ENCODE data around the gene RTN4RL2. TPM values are rescaled to one million over a fixed set of nuclear protein-coding genes. Genes with fewer than 3 reads are reported as not detected.

Gene RTN4RL2
- total RNA-seq, 1 donor from 2014 or later: 1.3 TPM

- no peak for DNase-seq
- Histone ChIP-seq H3K36me3 (peaks cover 10% of the 10 kb centered on the region), H3K27ac (replicated peaks) (no peak overlapping the region), H3K4me1 (peaks cover 4% of the 10 kb centered on the region), H3K27me3 (ENCODE audit: low read depth) (no peaks in the 10 kb centered on the region), H3K4me3 (no peak overlapping the region), H3K9me3 (replicated peaks) (no peaks in the 10 kb centered on the region)
- intact Hi-C loops (cut with micrococcal nuclease): no loop called here
- TF ChIP-seq, protein P1, sequence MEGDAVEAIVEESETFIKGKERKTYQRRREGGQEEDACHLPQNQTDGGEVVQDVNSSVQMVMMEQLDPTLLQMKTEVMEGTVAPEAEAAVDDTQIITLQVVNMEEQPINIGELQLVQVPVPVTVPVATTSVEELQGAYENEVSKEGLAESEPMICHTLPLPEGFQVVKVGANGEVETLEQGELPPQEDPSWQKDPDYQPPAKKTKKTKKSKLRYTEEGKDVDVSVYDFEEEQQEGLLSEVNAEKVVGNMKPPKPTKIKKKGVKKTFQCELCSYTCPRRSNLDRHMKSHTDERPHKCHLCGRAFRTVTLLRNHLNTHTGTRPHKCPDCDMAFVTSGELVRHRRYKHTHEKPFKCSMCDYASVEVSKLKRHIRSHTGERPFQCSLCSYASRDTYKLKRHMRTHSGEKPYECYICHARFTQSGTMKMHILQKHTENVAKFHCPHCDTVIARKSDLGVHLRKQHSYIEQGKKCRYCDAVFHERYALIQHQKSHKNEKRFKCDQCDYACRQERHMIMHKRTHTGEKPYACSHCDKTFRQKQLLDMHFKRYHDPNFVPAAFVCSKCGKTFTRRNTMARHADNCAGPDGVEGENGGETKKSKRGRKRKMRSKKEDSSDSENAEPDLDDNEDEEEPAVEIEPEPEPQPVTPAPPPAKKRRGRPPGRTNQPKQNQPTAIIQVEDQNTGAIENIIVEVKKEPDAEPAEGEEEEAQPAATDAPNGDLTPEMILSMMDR (IDR thresholded peaks at IDR 0.05; ENCODE audit: borderline replicate concordance): no peak
These were observed 48.2 kb downstream of the RTN4RL2 start for GRCh38 chr11:57508341-57509170.

- Histone ChIP-seq H3K27me3 (ENCODE audit: low read depth) (no peaks in the 10 kb centered on the region), H3K36me3 (peaks cover 6% of the 10 kb centered on the region), H3K4me1 (peaks cover 31% of the 10 kb centered on the region), H3K9me3 (replicated peaks) (no peaks in the 10 kb centered on the region), H3K27ac (replicated peaks) (no peak overlapping the region), H3K4me3 (no peak overlapping the region)
- DNase-seq: no peak
- TF ChIP-seq, protein P1 (IDR thresholded peaks at IDR 0.05; ENCODE audit: borderline replicate concordance): no peak
- intact Hi-C loops (cut with micrococcal nuclease): no loop called here
These were observed 51.6 kb downstream of the RTN4RL2 start for GRCh38 chr11:57511741-57512430.

DNA sequence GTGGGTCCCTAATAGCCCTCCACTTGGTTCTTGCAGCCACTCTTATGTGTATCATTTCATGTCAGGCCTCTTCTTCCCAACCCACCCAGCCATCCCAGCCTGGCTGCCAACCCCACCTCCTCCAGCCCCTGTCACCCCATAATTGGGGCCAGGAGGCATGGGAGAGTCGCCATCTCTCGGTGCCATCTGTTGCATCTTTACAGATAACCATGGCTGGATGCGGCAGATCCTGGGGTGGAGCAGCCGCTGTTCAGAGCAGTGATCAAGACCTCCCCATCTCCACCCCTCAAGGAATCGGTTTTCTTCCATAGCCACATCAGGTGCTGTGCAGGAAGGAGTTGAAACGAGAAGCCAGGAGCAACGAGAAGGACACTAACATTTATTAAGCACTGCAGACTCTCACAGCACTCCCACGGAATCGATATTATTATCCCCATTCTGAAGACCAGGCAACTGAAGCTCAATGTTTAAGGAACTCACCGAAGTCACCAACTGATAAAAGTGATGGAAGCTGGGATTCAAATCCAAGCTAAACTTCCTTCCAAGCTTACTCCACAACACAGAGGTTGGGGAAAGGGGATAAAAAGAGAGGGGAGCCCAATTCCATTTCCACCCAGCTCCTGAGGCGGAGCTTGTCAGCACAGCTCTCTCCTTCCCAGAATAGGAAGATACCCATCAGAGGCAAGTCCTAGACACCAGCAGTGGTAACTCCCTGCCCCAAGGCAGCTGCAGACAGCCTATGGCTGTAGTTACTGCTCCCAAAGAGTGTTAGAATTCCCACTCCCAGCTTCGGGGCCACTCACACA, 52.5 kb downstream of the RTN4RL2 start:
- Histone ChIP-seq H3K4me3 (no peak overlapping the region), H3K9me3 (replicated peaks) (no peaks in the 10 kb centered on the region), H3K36me3 (no peaks in the 10 kb centered on the region), H3K4me1 (peaks cover 31% of the 10 kb centered on the region), H3K27me3 (ENCODE audit: low read depth) (no peaks in the 10 kb centered on the region), H3K27ac (replicated peaks) (no peak overlapping the region)
- DNase-seq: no peak
- intact Hi-C loops (cut with micrococcal nuclease): no loop called here
- TF ChIP-seq, protein P1 (IDR thresholded peaks at IDR 0.05; ENCODE audit: borderline replicate concordance): no peak

GRCh38 chr11:57513452-57513795, 53.1 kb downstream of the RTN4RL2 start:
- Histone ChIP-seq H3K27ac (replicated peaks) (no peak overlapping the region), H3K27me3 (ENCODE audit: low read depth) (no peaks in the 10 kb centered on the region), H3K36me3 (no peaks in the 10 kb centered on the region), H3K9me3 (replicated peaks) (no peaks in the 10 kb centered on the region), H3K4me3 (peak overlapping the region; percentile 80), H3K4me1 (peaks cover 31% of the 10 kb centered on the region)
- intact Hi-C loops (cut with micrococcal nuclease): no loop called here
- TF ChIP-seq, protein P1 (IDR thresholded peaks at IDR 0.05; ENCODE audit: borderline replicate concordance): no peak
- no peak for DNase-seq

DNA sequence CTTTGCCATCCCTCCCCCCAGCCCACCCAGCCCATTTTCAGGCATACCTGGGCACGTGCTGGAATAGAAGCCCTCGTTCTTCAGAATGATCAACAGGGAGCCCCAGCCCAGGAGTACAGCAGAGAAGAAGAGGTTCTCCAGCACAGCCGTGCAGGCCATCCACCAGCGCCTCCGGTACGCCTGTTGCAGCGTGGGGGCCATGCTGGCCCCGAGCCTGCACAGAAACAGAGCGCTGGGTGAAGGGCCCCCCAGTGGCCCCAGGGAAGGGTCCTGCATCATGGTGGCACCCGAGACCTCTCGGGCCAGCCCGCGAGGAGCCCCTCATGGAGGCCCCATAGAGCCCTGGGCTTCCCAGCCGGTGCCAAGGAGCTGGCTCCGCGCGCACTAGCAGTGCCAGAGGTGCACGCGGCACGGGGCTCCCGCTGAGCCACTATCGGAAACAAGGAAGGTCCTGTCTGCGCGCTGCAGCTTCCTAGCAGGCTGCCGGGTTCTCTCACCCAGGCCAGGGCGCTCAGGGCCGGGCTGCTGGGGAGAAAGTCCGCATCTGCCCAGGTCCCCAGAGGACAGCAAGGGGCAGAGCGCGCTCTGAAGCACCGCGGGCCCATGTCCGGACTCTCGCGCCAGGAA, 53.7 kb downstream of the RTN4RL2 start:
- Histone ChIP-seq H3K4me1 (peaks cover 31% of the 10 kb centered on the region), H3K36me3 (no peaks in the 10 kb centered on the region), H3K4me3 (peak overlapping the region; percentile 80), H3K27me3 (ENCODE audit: low read depth) (no peaks in the 10 kb centered on the region), H3K9me3 (replicated peaks) (no peaks in the 10 kb centered on the region), H3K27ac (replicated peaks) (peak overlapping the region; percentile 79)
- TF ChIP-seq, protein P1 (IDR thresholded peaks at IDR 0.05; ENCODE audit: borderline replicate concordance): no peak
- intact Hi-C loops (cut with micrococcal nuclease): no loop called here
- peak; percentile 42 for DNase-seq

Measured in left ventricle myocardium inferior (tissue), 1 donor.